H1 (cell line): ENCODE measurements around the gene SDF2. TPM values are rescaled to one million over a fixed set of nuclear protein-coding genes. Genes with fewer than 3 reads are reported as not detected.

Source experiments
- CTCF ChIA-PET: fragments of 300-600 bp; sonication (Branson Sonifier 250); formaldehyde crosslinking; loops from one replicate; lab custom pipeline; 2021; ENCODE audit not compliant: partially characterized antibody; lab: Charles Lee
- POLR2A ChIA-PET: fragments of 300-600 bp; sonication (Branson Sonifier 250); formaldehyde crosslinking; loops from one replicate; lab custom pipeline; 2021; ENCODE audit warnings: inconsistent platforms; ENCODE audit not compliant: partially characterized antibody; lab: Charles Lee
- DNase-seq, 2 experiments: peaks; one replicate each; pipeline versions ENCODE4 v3.0.0 to v3.0.0-alpha.2; 2010 to 2022; ENCODE audit warnings: low spot score in 2 of 2, low read depth in 1 of 2, mixed read lengths in 1 of 2
- FAIRE-seq: peaks from 2 replicates; lab custom pipeline; 2011; peaks lifted over from hg19 to GRCh38; lab: Jason Lieb, UNC
- H2AFZ ChIP-seq: 2 replicates; pipeline ENCODE4 v1.8.1; 2012; ENCODE audit warnings: low read length, inconsistent platforms
- H2AK5ac ChIP-seq: 2 replicates; pipeline ENCODE4 v1.6.1; 2013; ENCODE audit warnings: low read depth, low read length
- H2BK120ac ChIP-seq: replicated peaks from 2 replicates; pipeline ENCODE3; 2013; ENCODE audit warnings: low read depth, low read length, inconsistent platforms
- H2BK12ac ChIP-seq: 2 replicates; pipeline ENCODE4 v1.6.1; 2013; ENCODE audit warnings: low read depth, low read length
- H2BK15ac ChIP-seq: 2 replicates; pipeline ENCODE4 v1.6.1; 2013; ENCODE audit warnings: low read length
- H2BK20ac ChIP-seq: 2 replicates; pipeline ENCODE4 v1.6.1; 2013; ENCODE audit warnings: low read length
- H2BK5ac ChIP-seq: 2 replicates; pipeline ENCODE4 v1.6.1; 2013; ENCODE audit warnings: low read depth, low read length
- H3K14ac ChIP-seq: 2 replicates; pipeline ENCODE4 v1.6.1; 2013; ENCODE audit warnings: inconsistent platforms; ENCODE audit not compliant: insufficient read length
- H3K18ac ChIP-seq: 2 replicates; pipeline ENCODE4 v1.6.1; 2013; ENCODE audit warnings: low read length; ENCODE audit errors: extremely low read depth
- H3K23ac ChIP-seq: 2 replicates; pipeline ENCODE4 v1.6.1; 2013; ENCODE audit warnings: inconsistent platforms; ENCODE audit not compliant: insufficient read length
- H3K23me2 ChIP-seq: 2 replicates; pipeline ENCODE4 v1.6.1; 2013; ENCODE audit warnings: low read depth, low read length
- H3K27ac ChIP-seq: 2 replicates; pipeline ENCODE4 v1.6.1; 2011; ENCODE audit warnings: low read depth, low read length, inconsistent platforms
- H3K27me3 ChIP-seq, 4 experiments: replicated peaks in 1 of 4; 1 replicate in 1 of 4; 2 replicates in 3 of 4; pipeline versions ENCODE4 v1.6.1 to v1.8.1; 2011 to 2013; ENCODE audit warnings: low read length in 3 of 4, mild to moderate bottlenecking in 3 of 4, inconsistent platforms in 2 of 4, mixed read lengths in 2 of 4, moderate library complexity in 1 of 4; ENCODE audit not compliant: control insufficient read depth in 3 of 4, insufficient read depth in 3 of 4; ENCODE audit errors: extremely low read depth in 1 of 4
- H3K36me3 ChIP-seq, 4 experiments: 2 replicates each; pipeline versions ENCODE4 v1.6.1 to v1.8.1; 2011 to 2013; ENCODE audit warnings: mild to moderate bottlenecking in 4 of 4, low read length in 3 of 4, moderate library complexity in 2 of 4, control low read depth in 1 of 4, inconsistent platforms in 1 of 4; ENCODE audit not compliant: insufficient read depth in 4 of 4, control insufficient read depth in 2 of 4
- H3K4ac ChIP-seq: replicated peaks from 2 replicates; pipeline ENCODE3; 2013; ENCODE audit warnings: low read length, low read depth, mixed read lengths, inconsistent platforms; ENCODE audit not compliant: insufficient read length
- H3K4me1 ChIP-seq, 4 experiments: replicated peaks in 1 of 4; 1 replicate in 1 of 4; 2 replicates in 3 of 4; pipeline versions ENCODE4 v1.6.1 to v1.8.1; 2011 to 2013; ENCODE audit warnings: low read length in 3 of 4, inconsistent platforms in 2 of 4, mixed read lengths in 1 of 4; ENCODE audit not compliant: insufficient read depth in 4 of 4, control insufficient read depth in 3 of 4
- H3K4me2 ChIP-seq, 2 experiments: 2 replicates each; pipeline versions ENCODE4 v1.6.1 to v1.8.1; 2011 to 2013; ENCODE audit warnings: low read depth in 2 of 2, low read length in 2 of 2, control low read depth in 1 of 2, inconsistent platforms in 1 of 2, mild to moderate bottlenecking in 1 of 2; ENCODE audit not compliant: insufficient read depth in 1 of 2
- H3K4me3 ChIP-seq, 4 experiments: fragments of 200-600, 300-600 bp in 1 of 4; sonication (generic), shearing (Covaris generic), sonication (Bioruptor Twin) in 1 of 4; 2 replicates each; pipeline versions ENCODE4 v1.5.1 to v1.8.1; 2011 to 2016; ENCODE audit warnings: low read length in 4 of 4, low read depth in 3 of 4, control low read depth in 2 of 4, inconsistent platforms in 2 of 4, mild to moderate bottlenecking in 2 of 4, mixed read lengths in 1 of 4, moderate library complexity in 1 of 4; ENCODE audit not compliant: insufficient read depth in 2 of 4; ENCODE audit errors: extremely low read depth in 1 of 4
- H3K56ac ChIP-seq: replicated peaks from 2 replicates; pipeline ENCODE3; 2013; ENCODE audit warnings: low read depth, mild to moderate bottlenecking, mixed read lengths, low read length, inconsistent platforms; ENCODE audit not compliant: insufficient read length
- H3K79me1 ChIP-seq: 2 replicates; pipeline ENCODE4 v1.6.1; 2013; ENCODE audit warnings: low read depth, low read length, control low read depth
- H3K79me2 ChIP-seq, 2 experiments: 2 replicates each; pipeline versions ENCODE4 v1.6.1 to v1.8.1; 2012 to 2013; ENCODE audit warnings: low read length in 2 of 2, mild to moderate bottlenecking in 2 of 2, inconsistent platforms in 1 of 2; ENCODE audit not compliant: insufficient read depth in 2 of 2, control insufficient read depth in 1 of 2
- H3K9ac ChIP-seq, 4 experiments: replicated peaks in 1 of 4; 1 replicate in 1 of 4; 2 replicates in 3 of 4; pipeline versions ENCODE4 v1.6.1 to v1.8.1; 2011 to 2013; ENCODE audit warnings: low read depth in 3 of 4, low read length in 3 of 4, control low read depth in 2 of 4, mild to moderate bottlenecking in 2 of 4, moderate library complexity in 2 of 4, inconsistent platforms in 1 of 4; ENCODE audit errors: extremely low read depth in 1 of 4
- H3K9me3 ChIP-seq, 2 experiments: 2 replicates each; pipeline versions ENCODE4 v1.6.1 to v1.8.1; 2012 to 2013; ENCODE audit warnings: mild to moderate bottlenecking in 2 of 2, moderate library complexity in 2 of 2, control low read depth in 1 of 2, inconsistent platforms in 1 of 2, low read depth in 1 of 2, low read length in 1 of 2, mixed read lengths in 1 of 2; ENCODE audit not compliant: insufficient read depth in 2 of 2
- H4K20me1 ChIP-seq, 2 experiments: replicated peaks in 1 of 2; 2 replicates each; pipeline versions ENCODE3 to v1.8.1; 2011 to 2013; ENCODE audit warnings: inconsistent platforms in 2 of 2, low read length in 2 of 2, mild to moderate bottlenecking in 1 of 2; ENCODE audit not compliant: insufficient read depth in 2 of 2, control insufficient read depth in 1 of 2
- H4K5ac ChIP-seq: 2 replicates; pipeline ENCODE4 v1.6.1; 2013; ENCODE audit warnings: low read length, low read depth, mixed read lengths, inconsistent platforms; ENCODE audit not compliant: insufficient read length
- H4K8ac ChIP-seq: 2 replicates; pipeline ENCODE4 v1.8.0; 2013; ENCODE audit warnings: mild to moderate bottlenecking, moderate library complexity, low read length, inconsistent platforms; ENCODE audit not compliant: insufficient read depth; ENCODE audit errors: extremely low read depth
- H4K91ac ChIP-seq: replicated peaks from 2 replicates; pipeline ENCODE3; 2013; ENCODE audit warnings: low read length, mixed read lengths, inconsistent platforms; ENCODE audit not compliant: insufficient read length
- CBX8 ChIP-seq: fragments of 300-800, 300-1000 bp; sonication (generic); IDR thresholded peaks from 2 replicates; pipeline ENCODE4 v1.7.1; 2016; ENCODE audit warnings: low read depth, low read length, borderline replicate concordance
- MAFK ChIP-seq: IDR thresholded peaks from 2 replicates; pipeline ENCODE4 v1.6.1; 2012; ENCODE audit warnings: low read depth, mild to moderate bottlenecking, improper control_type of control experiment, low read length
- TAF7 ChIP-seq: optimal IDR thresholded peaks from 2 replicates; pipeline ENCODE3; 2011; ENCODE audit warnings: low read depth, mild to moderate bottlenecking, inconsistent platforms, low read length, moderate library complexity, borderline replicate concordance
- WGBS, 2 experiments: shearing (Covaris generic) in 1 of 2; methylation state at CpG; one replicate each; pipeline versions ENCODE4 v1.1.6 to v1.1.7; 2013 to 2015; ENCODE audit warnings: low lambda C conversion rate in 2 of 2, mixed read lengths in 2 of 2, inconsistent platforms in 1 of 2, low coverage in 1 of 2, missing lambda C conversion rate in 1 of 2; ENCODE audit not compliant: insufficient replicate concordance in 2 of 2, insufficient coverage in 1 of 2, insufficient read length in 1 of 2; ENCODE audit errors: extremely low coverage in 1 of 2, missing lambda C conversion rate in 1 of 2; 5-methylcytosine and 5-hydroxymethylcytosine counted together
- polyA plus RNA-seq, 7 experiments: library from polyadenylated mRNA; depleted of rRNA in 3 of 7; stranded (reverse) in 5 of 7; unstranded in 2 of 7; fragments of >200 nt in 5 of 7; fragments of 200-250 nt in 2 of 7; gene quantifications; 1 replicate in 5 of 7; 2 replicates in 1 of 7; 4 replicates in 1 of 7; pipeline versions ENCODE4 v1.2.1 to v1.2.3, GENCODE V29; 2011 to 2013; ENCODE audit warnings: missing spikeins in 2 of 7, mixed read lengths in 2 of 7
- total RNA-seq: library from RNA; stranded (reverse); fragmentation: NEBNext Ultra II Directional; extraction: Animal tissue kit (Norgen Biotek cat#: 25700); gene quantifications from 2 replicates; pipeline ENCODE4 v1.2.1, GENCODE V29; 2021

Gene SDF2
- total and polyA plus RNA-seq, 2 of the 8 experiments (the other 6 are each of a cell fraction or from before 2014, with no cell fraction given): 44.8 to 65.4 TPM

DNA sequence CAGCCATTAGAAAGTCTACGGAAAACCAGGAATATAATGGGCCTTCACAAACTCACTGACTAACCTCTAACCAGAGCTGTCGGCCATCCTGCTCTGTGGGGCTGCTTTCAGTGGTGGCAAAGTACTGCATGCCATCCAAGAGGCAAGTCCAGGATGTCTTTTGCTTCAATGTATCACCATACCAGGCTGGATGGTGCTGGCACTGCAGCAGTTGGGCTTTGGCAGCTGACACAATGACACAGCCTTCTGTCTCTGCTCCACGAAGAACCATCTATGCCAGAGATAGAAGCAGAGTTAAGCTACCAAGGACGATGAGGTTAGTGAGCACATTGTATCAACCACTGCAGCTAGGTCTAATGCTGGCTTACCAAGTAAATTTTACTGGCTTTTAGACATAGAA, 38.0 kb downstream of the SDF2 start:
- no peak overlapping the region for H3K4me3 ChIP-seq
- no peak overlapping the region for H3K23ac ChIP-seq
- no peak overlapping the region for H3K56ac ChIP-seq
- no peak overlapping the region for H3K4me2 ChIP-seq
- H3K9ac ChIP-seq: no peak overlapping the region
- H3K14ac ChIP-seq: no peak overlapping the region
- H4K91ac ChIP-seq: no peak overlapping the region
- no peak overlapping the region for H4K5ac ChIP-seq
- DNase-seq (no peak), FAIRE-seq (no peak)
- H3K9me3 ChIP-seq: no peaks in the 10 kb centered on the region
- POLR2A ChIA-PET: interaction anchor here (0.9 to 14.8 kb wide), 10 partner anchors 8 to 83 kb away, joined by 3 to 163 read pairs (median 4); partner anchors contain the start of genes SDF2, SPAG5 and SUPT6H
- H4K20me1 ChIP-seq: peaks cover 2 to 9% of the 10 kb centered on the region in 2 experiments
- no peak overlapping the region for H4K8ac ChIP-seq
- no peak overlapping the region for H2BK15ac ChIP-seq
- 98% methylated on average over 4 of the region's 4 CpGs; no CpG with 5 or more reads in 1 of the 2 experiments for WGBS, 2 experiments
- no peak overlapping the region for H2BK5ac ChIP-seq
- CTCF ChIA-PET: interaction anchor here (1.3 to 3.6 kb wide), 4 partner anchors 9 to 52 kb away, joined by 3 to 21 read pairs (median 4); partner anchors contain the start of gene RSKR
- no peak overlapping the region for H2BK120ac ChIP-seq
- no peak overlapping the region for H2AK5ac ChIP-seq
- no peaks in the 10 kb centered on the region for H3K27me3 ChIP-seq
- no peak overlapping the region for H3K18ac ChIP-seq
- peaks cover 2% of the 10 kb centered on the region; the same call in 1 of the 2 replicates for H3K23me2 ChIP-seq
- H3K4me1 ChIP-seq: no peaks in the 10 kb centered on the region
- H3K79me1 ChIP-seq: peaks cover 2% of the 10 kb centered on the region; the same call in 1 of the 2 replicates
- H2BK20ac ChIP-seq: no peak overlapping the region
- no peak for TF ChIP-seq MAFK
- TF ChIP-seq CBX8: no peak
- no peak for TF ChIP-seq TAF7
- no peak overlapping the region for H3K27ac ChIP-seq
- no peak overlapping the region for H3K4ac ChIP-seq
- H3K79me2 ChIP-seq: no peaks in the 10 kb centered on the region
- no peak overlapping the region for H2BK12ac ChIP-seq
- no peak overlapping the region for H2AFZ ChIP-seq
- peaks cover 49 to 82% (median 63%) of the 10 kb centered on the region in 4 experiments for H3K36me3 ChIP-seq
